Adrenal gland (tissue), 12 donors: ENCODE measurements around the gene DNAI7. TPM values are rescaled to one million over a fixed set of nuclear protein-coding genes. Genes with fewer than 3 reads are reported as not detected.

Experiments used
- DNase-seq, 7 donors: peaks; one replicate each; pipeline ENCODE4 v3.0.0-alpha.2; 2019 to 2020
- H3K27ac ChIP-seq, 5 donors: fragments of 200-600 bp; sonication (generic) in 4 of 5; 1 replicate in 3 of 5; 2 replicates in 2 of 5; pipeline versions ENCODE4 v1.5.1 to v1.8.0; 2016 to 2020; ENCODE audit warnings: mild to moderate bottlenecking in 1 of 5
- H3K27me3 ChIP-seq: fragments of 200-600 bp; 2 replicates; pipeline ENCODE4 v1.8.0; 2021
- H3K36me3 ChIP-seq, 2 donors: fragments of 200-600 bp; replicated peaks in 1 of 2; 1 replicate in 1 of 2; 2 replicates in 1 of 2; pipeline versions ENCODE4 v1.5.1 to v1.8.0; 2018 to 2022
- H3K4me1 ChIP-seq, 2 donors: fragments of 200-600 bp; replicated peaks in 1 of 2; 1 replicate in 1 of 2; 2 replicates in 1 of 2; pipeline versions ENCODE4 v1.5.1 to v1.8.0; 2018 to 2021
- H3K4me3 ChIP-seq, 4 donors: fragments of 200-600 bp; sonication (generic) in 3 of 4; one replicate each; pipeline ENCODE4 v1.5.1; 2016 to 2018
- H3K9me3 ChIP-seq, 3 donors: fragments of 200-600 bp; sonication (generic) in 1 of 3; replicated peaks in 1 of 3; 1 replicate in 2 of 3; 2 replicates in 1 of 3; pipeline versions ENCODE4 v1.5.1 to v1.8.0; 2016 to 2021
- CTCF ChIP-seq, 6 experiments: fragments of 450-650 bp in 4 of 6; fragments of 200-600 bp in 2 of 6; sonication (generic) in 1 of 6; IDR thresholded peaks; 1 replicate in 5 of 6; 2 replicates in 1 of 6; pipeline versions ENCODE4 v1.5.1 to v1.8.0; 2016 to 2021; ENCODE audit warnings: antibody characterized with exemption in 6 of 6, mild to moderate bottlenecking in 2 of 6, moderate library complexity in 1 of 6
- POLR2A ChIP-seq, 2 donors: fragments of 450-650 bp; IDR thresholded peaks; one replicate each; pipeline ENCODE4 v1.6.1; 2017; ENCODE audit warnings: antibody characterized with exemption in 2 of 2, mild to moderate bottlenecking in 2 of 2, moderate library complexity in 1 of 2
- WGBS, 4 donors: extraction: QIAGEN DNeasy Blood & Tissue Kit in 2 of 4; methylation state at CpG; one replicate each; pipeline versions ENCODE4 v1.1.5 to v1.1.7; 2013 to 2017; 5-methylcytosine and 5-hydroxymethylcytosine counted together
- intact Hi-C, 2 donors: fragments of 100-400 bp; cut with DNase I; formaldehyde crosslinking; loops; one replicate each; pipeline versions ENCODE4 v1.14.1 to v1.15.0; 2022 to 2023
- polyA plus RNA-seq, 3 donors: library from polyadenylated mRNA; stranded (reverse); fragments of 200-250 nt in 2 of 3; fragments of 350-450 nt in 1 of 3; fragmentation: Illumina TruSeq in 1 of 3; extraction: RNeasy Lipid Tissue Mini Kit (QIAGEN cat#74804) in 1 of 3; gene quantifications; one replicate each; pipeline ENCODE4 v1.2.3, GENCODE V29; 2013 to 2014
- total RNA-seq, 9 donors: library from RNA; depleted of rRNA in 4 of 9; stranded (reverse); fragments of >200 nt in 4 of 9; fragments of 120-200 nt in 1 of 9; fragmentation: NEBNext Ultra II Directional in 1 of 9; extraction: Animal tissue kit (Norgen Biotek cat#: 25700) in 1 of 9; gene quantifications; one replicate each; pipeline versions ENCODE4 v1.1.0 to v1.2.4, GENCODE V29; 2013 to 2023
- donor health status: healthy with polysubstance abuse.
- donor health status: Bipolar disorder and iron deficiency.
- donor health status: DM: yes; HTN: yes; CAD: no.
- donor health status: DM: no; HTN: no; CAD: no.
- donor health status: DM: no; HTN: no; CAD: no.
- donor health status: DM: yes; HTN: yes; CAD: no.

Gene DNAI7
- total and polyA plus RNA-seq, 12 donors = 0.29 to 2.3 (median 0.86) TPM

- H3K9me3 ChIP-seq = no peaks in the 10 kb centered on the region
- no peak for TF ChIP-seq POLR2A (IDR thresholded peaks at IDR 0.05)
- TF ChIP-seq CTCF (IDR thresholded peaks at IDR 0.05) = no peak
- no peak for DNase-seq
- no peaks in the 10 kb centered on the region for H3K27me3 ChIP-seq
- intact Hi-C loops = no loop called here
- H3K36me3 ChIP-seq = no peaks in the 10 kb centered on the region
- WGBS, 4 donors = 81 to 92% (median 82%) methylated on average over 3 of the region's 3 CpGs
- no peak overlapping the region for H3K4me3 ChIP-seq
- H3K27ac ChIP-seq = no peak overlapping the region
- no peaks in the 10 kb centered on the region for H3K4me1 ChIP-seq
Observed at GRCh38 chr12:25121916-25122315, 73.0 kb downstream of the DNAI7 start.

GRCh38 chr12:25121110-25121509, 73.8 kb downstream of the DNAI7 start:
- H3K36me3 ChIP-seq = no peaks in the 10 kb centered on the region
- no peaks in the 10 kb centered on the region for H3K4me1 ChIP-seq
- intact Hi-C loops = no loop called here
- TF ChIP-seq POLR2A (IDR thresholded peaks at IDR 0.05) (no peak), CTCF (IDR thresholded peaks at IDR 0.05) (no peak)
- DNase-seq = no peak
- H3K4me3 ChIP-seq = no peak overlapping the region
- WGBS, 4 donors = 91 to 98% (median 94%) methylated on average over 6 of the region's 6 CpGs
- H3K27me3 ChIP-seq = no peaks in the 10 kb centered on the region
- H3K27ac ChIP-seq = no peak overlapping the region
- H3K9me3 ChIP-seq = no peaks in the 10 kb centered on the region

GRCh38 chr12:25119020-25119419, 75.9 kb downstream of the DNAI7 start:
- TF ChIP-seq POLR2A (IDR thresholded peaks at IDR 0.05) = no peak
- TF ChIP-seq CTCF (IDR thresholded peaks at IDR 0.05) = no peak
- Histone ChIP-seq H3K4me1 (no peaks in the 10 kb centered on the region), H3K27ac (no peak overlapping the region), H3K4me3 (no peak overlapping the region), H3K36me3 (no peaks in the 10 kb centered on the region), H3K27me3 (no peaks in the 10 kb centered on the region), H3K9me3 (no peaks in the 10 kb centered on the region)
- WGBS, 4 donors = 79 to 87% (median 85%) methylated on average over 1 of the region's 1 CpG
- no peak for DNase-seq
- intact Hi-C loops = no loop called here

GRCh38 chr12:25115677-25116076, 79.3 kb downstream of the DNAI7 start:
- intact Hi-C loops = no loop called here
- no peaks in the 10 kb centered on the region for H3K4me1 ChIP-seq
- H3K4me3 ChIP-seq = no peak overlapping the region
- H3K27me3 ChIP-seq = no peaks in the 10 kb centered on the region
- TF ChIP-seq CTCF (IDR thresholded peaks at IDR 0.05) (no peak), POLR2A (IDR thresholded peaks at IDR 0.05) (no peak)
- H3K36me3 ChIP-seq = no peaks in the 10 kb centered on the region
- DNase-seq = no peak
- no peaks in the 10 kb centered on the region for H3K9me3 ChIP-seq
- H3K27ac ChIP-seq = no peak overlapping the region
- WGBS, 4 donors = 77 to 95% (median 87%) methylated on average over 2 of the region's 2 CpGs
